Forelimb muscle (tissue), 1 donor: ENCODE measurements around the gene TRAPPC12. TPM values are rescaled to one million over a fixed set of nuclear protein-coding genes. Genes with fewer than 3 reads are reported as not detected.
"Not testable (repeated sequence)": the region's sequence is repeated elsewhere in the genome, so short reads cannot be mapped to it uniquely, and the experiment has no call there.

ENCODE experiments used
- DNase-seq: peaks from one replicate; pipeline ENCODE4 v3.0.0-alpha.2; 2013; ENCODE audit warnings: low read depth
- polyA plus RNA-seq: library from polyadenylated mRNA; unstranded; fragments of 120-200 nt; gene quantifications from one replicate; pipeline ENCODE4 v1.2.1, GENCODE V29; 2013; ENCODE audit not compliant: insufficient read length

The TRAPPC12 gene
- polyA plus RNA-seq, 1 donor, result 68.5 TPM

DNA sequence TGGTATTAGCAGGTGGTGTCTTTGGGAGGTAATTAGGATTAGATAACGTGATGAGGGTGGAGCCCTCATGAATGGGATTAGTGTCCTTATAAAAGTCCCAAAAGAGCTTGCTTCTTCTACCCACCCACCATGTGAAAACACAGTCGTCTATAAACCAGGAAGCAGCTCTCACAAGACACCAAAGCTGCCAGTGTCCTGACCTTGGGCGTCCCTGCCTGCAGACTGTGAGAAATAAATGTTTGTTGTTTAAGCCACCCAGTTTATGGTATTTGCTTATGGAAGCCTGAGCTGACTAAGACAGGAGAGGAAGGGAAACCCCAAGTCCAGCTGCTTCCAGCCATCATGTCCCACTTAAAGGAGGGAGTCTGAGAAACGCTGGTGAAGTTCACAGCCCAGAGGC, 126.3 kb downstream of the TRAPPC12 start:
- no peak for DNase-seq

DNA sequence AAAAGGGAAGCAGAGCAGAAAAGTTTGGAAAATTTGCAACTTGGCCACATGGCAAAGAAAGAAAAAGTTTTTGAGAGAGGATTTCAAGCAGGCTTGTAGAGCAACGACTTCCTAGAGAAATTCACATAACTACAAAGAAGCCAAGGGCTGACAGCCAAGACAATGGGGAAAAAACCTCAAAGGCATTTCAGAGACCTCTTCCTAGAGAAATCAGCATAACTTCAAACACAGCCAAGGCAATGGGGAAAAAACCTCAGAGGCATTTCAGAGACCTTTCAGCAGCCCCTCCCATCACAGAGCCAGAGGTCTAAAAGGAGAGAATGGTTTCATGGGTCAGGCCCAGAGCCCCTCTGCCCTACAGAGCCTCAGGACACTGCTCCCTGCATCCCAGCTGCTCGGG, 132.6 kb downstream of the TRAPPC12 start:
- no peak for DNase-seq

DNA sequence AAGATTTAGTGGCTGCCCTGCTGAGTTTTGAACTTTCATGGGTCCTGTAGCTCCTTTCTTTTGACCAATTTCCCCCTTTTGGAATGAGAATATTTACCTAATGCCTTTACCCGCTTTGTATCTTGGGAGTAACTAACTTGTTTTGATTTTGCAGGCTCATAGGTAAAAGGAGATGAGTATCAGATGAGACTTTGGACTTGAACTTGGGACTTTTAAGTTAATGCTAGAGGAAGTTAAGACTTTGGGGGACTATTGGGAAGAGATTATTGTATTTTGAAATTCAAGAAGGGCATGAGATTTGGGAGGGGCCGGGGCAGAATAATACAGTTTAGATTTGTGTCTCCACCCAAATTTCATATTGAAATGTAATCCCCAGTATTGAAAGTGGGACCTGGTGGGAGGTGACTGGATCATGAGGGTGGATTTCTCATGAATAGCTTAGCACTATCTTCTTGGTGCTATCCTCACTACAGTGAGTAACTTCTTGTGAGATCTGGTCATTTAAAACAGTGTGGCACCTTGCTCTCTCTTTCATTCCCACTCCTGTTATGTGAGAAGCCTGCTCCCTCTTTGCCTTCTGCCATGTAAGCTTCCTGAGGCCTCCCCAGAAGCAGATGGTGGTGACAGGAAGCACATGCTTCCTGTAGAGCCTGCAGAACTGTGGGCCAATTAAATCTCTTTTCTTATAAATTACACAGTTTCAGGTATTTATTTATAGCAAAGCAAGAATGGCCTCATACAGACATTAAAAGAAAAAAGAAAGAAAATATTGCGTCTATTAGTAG, 133.7 kb downstream of the TRAPPC12 start:
- no peak for DNase-seq

DNA sequence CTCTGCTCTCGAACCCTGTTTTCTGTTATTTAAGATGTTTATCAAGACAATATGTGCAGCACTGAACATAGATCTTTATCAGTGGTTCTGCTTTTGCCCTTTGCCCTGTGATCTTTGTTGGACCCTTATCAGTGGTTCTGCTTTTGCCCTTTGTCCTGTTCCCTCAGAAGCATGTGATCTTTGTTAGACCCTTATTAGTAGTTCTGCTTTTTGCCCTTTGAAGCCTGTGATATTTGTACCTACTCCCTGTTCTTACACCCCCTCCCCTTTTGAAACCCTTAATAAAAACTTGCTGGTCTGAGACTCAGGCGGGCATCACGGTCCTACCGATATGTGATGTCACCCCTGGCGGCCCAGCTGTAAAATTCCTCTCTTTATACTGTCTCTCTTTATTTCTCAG, 135.9 kb downstream of the TRAPPC12 start:
- DNase-seq, result not testable (repeated sequence)

DNA sequence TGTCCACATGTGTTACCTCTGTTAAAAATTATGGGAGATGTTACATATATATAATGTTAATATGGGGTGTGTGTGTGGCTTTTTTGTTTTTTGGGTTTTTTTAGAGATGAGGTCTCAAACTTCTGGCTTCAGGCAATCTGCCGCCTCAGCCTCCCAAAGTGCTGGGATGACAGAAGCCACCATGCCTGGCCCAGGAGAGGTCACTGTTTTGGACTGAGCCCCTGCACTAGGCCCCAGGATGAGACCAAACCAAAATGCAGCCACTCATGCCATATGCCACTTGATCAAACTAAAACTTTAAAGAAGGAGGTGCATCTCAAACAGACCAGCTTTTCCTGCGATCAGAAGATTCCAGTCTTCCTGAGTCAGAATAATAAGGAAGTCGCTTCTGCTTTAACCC, 137.3 kb downstream of the TRAPPC12 start:
- no peak for DNase-seq

DNA sequence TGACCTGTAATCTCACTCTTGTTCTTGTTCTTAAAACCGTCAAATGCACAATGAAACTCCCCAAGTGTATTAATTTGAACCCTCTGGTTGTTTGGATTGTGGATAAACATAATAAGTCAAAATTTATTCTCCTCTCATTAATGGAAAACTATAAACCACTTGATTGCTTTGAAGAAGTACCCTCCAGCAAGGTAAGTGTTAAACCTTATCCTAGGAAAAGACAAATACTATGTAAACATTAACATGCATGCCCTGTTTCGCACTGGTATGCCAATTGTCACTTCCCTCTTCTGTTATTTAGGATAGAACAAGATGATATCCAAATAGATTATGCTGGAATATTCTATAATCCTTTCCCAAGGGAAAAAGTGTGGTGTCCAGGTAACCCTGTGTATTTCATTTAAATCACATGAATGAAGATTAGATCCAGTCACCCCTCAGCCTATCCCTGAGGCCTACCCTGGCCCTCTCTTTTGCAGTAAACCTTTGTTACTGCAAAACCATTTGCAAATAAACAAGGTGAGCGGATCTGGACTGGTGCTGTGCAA, 138.5 kb downstream of the TRAPPC12 start:
- no peak for DNase-seq

DNA sequence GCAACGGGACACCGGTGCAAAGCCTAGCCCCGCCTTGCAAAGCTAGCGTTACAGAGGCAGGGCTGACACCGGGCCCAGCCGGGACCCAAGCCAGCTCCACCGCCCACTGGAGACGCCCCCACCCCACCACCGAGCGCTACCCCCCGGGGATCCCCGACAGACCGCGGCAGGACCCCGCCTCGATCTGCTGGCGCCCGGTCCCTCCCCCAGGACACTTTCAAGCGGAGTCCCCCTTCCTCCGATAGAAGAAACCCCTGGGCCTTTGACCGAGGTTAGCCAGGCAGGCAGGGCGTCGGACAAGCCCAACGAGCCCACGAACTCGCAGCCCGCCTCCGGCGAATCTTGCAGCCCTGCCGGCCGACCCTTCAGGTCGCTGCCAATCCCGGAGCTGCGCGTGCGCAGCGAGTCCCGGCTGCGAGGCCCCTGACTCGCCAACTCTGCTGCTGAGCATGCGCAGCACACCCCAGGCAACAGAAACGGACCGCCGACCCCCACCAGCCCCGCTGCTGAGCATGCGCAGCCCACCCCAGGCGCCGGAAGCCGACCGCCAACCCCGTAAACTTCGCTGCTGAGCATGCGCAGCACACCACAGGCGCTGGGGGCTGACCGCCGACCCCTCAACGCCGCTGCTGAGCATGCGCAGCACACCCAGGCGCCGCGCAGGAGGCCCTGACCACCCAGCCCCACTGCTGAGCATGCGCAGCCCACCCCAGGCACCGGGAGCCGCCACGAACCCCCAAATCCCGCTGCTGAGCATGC, 139.2 kb downstream of the TRAPPC12 start:
- DNase-seq, result peak; percentile 96

DNA sequence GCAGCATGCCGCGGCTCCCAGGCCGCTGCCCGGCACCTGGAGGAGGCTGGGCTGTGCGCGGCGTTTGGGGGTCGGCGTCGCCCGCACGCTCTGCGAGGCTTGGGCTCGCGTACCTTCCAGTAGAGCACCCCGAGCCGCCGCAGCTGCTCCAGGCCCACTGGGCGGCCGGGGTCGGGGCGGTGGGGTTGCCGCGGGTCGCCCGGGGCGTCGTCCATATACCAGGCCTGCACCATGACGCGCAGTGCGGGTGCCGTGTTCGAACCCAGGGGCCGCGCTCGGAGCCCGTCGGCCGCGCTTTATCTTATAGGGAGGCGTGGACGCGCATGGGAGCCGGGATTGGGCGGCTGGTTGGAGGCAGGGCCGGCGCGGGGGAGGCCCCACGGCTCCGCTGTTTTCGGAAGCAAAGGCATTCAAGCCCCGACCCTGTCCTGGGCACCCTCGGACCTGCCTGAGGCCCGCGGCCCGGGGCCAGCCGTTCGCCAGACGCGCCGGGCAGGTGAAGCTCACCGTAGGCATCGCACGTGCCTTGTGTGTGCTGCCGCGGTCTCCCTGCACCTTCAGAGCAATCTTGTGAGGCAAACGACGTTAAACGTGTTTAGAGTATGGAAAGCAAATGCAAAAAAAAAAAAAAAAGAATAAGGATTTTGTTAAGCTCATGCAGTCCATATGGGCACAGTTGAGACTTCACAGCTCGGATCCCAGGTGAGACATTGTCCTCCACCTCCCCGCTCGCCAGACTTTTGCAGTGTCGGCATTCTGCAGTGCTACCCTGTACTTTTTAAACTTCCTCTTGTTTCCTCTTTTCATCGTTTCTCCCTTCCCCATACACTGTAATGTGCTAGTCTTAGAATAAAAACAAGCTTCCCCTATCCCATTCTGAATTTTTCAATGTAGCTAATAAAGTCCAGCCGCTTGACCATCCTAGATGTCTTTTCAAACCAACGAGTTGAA, 140.0 kb downstream of the TRAPPC12 start, which contains the start of gene ADI1:
TSS of gene ADI1 (minus strand) at position 277 of the 951 bp plus-strand sequence. CDS start at position 233, 44 bp downstream.
- no peak for DNase-seq

DNA sequence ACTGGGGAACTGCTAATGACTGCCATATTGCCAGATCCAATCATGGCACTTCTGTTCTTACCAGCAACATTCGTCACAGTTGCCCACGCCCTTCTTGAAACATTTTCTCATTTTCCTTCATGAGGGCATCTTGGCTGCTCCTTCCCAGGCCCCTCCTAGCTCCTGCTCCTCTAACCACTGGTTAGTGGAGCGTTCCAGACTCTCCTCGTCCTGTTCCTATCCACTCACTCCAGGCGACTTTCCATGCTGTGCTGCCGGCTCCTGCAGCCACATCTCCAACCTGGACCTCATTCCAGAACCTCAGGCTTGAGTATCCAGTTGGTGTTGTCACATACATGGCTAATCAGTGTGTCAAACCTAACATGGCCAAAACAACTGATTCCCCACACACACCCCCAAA, 141.1 kb downstream of the TRAPPC12 start:
- no peak for DNase-seq

DNA sequence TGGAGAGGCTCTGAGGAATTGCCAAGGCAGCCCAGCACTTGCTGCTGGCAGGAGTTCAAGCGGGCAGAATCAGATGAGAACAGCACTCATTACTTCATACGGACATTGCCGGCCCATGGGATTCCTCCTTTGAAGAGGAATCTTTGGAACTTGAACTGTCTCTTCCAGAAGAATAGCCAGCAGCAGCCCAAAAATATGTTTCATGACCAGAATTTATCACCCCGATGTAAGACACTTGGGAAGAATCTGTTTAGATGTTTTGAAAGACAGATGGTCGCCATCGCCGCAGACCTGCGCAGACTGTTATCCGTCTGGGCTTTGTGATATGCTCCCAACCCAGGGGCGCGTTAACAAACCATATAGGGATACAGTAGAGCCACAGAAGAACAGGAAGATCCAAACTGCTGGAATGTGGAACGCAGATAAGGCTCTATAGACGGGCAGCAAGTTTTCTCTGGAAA, 143.5 kb downstream of the TRAPPC12 start:
- DNase-seq, result no peak

DNA sequence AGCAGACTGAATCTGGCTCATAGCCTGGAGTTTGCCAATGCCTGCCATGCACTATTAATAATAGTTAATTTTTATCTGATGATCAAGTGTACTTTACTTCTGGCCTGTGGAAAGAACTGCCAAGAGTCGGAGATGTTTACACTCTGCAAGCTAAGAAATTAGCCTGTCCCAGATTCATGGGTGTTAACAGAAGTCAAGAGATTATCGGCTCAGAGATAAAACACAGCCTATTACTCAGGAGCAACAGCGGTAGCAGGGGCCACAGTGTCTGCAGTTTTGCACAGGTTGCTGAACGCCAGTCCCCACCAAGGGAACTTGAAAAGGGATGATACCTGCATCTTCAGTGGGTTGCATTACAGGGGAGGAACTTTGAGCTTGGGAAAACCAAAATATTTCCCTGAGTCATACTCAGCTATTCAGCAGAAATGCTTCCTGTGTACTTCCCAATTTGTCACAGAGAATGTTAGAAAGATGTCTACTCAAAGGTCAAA, 144.1 kb downstream of the TRAPPC12 start:
- DNase-seq, result no peak

DNA sequence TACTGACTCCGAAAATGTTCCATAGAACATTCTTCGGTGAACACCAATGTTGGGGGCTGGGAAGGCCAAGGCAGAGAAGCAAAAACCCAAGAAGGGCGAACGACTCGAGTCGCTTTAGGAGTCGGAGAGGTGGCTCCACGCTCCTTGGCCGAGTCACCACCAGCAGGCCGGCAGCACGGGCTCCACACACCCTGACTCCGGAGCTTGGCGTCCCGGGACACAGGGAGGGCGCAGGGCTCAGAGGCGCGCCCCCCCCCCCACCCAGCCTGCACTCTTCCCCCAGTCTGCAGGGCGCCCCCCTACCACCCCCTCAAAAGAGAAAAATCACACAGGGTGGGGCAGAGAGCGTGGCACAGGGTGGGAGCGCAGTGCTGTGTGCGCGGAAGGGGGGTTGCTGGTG, 147.4 kb downstream of the TRAPPC12 start:
- no peak for DNase-seq

DNA sequence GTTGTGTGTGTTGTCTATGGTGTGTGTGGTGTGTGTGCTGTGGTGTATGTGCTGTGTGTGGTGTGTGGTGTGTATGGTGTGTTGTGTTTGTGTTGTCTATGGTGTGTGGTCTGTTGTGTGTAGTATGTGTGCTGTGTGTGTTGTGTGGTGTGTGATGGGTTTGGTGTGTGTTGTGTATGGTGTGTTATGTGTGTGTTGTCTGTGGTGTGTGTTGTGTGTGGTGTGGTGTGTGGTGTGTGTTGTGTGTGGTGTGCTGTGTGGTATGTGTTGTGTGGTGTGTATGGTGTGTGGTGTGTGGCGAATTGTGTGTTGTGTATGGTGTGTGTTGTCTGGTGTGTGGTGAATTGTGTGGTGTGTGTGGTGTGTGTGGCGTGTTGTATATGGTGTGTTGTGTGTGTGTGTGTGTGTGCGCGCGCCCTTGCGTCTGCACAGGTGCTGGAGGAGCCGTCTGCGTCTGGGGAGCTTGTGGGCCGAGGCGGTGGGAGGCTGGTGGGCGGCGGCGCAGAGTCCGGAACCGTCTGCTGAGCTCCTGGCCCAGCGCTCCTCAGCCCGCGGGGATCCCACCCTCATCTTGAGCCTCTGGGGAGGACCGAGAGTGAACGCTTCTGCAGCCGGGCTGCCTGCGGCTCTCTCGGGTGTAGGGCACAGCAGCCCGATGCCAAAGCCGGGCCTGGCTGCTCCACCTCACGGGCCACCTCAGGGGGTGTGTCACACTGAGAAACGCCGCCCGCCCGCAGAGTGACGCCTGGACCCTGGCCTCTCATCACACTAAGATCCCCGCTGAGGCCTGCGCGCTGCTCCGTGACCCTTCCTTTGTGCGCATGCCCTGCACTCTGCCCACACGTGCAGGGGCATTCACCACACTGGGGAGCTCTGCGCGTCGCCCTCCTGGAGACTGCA, 148.6 kb downstream of the TRAPPC12 start:
- no peak for DNase-seq

Other genes starting within 250 kb of the TRAPPC12 start
- 18.9 TPM for gene EIPR1, start 1.9 kb upstream of the TRAPPC12 start, polyA plus RNA-seq
- gene ADI1, start 139.8 kb downstream of the TRAPPC12 start, polyA plus RNA-seq, result 63.2 TPM
- 18.5 TPM for gene RNASEH1, start 178.6 kb downstream of the TRAPPC12 start, polyA plus RNA-seq
- gene RPS7, start 195.6 kb downstream of the TRAPPC12 start, polyA plus RNA-seq, result 2,045 TPM
- 0.40 TPM for gene COLEC11, start 215.4 kb downstream of the TRAPPC12 start, polyA plus RNA-seq